A673 (cell line): ENCODE measurements around the gene CHD9NB.

Experiments
- EZH2 ChIP-seq: fragments of 200-600 bp; sonication (generic); IDR thresholded peaks from 2 replicates; pipeline ENCODE4 v1.6.1; 2017; ENCODE audit warnings: borderline replicate concordance, low read depth, mild to moderate bottlenecking, mixed read lengths, antibody characterized with exemption, low read length; ENCODE audit not compliant: poor library complexity, severe bottlenecking
- TF ChIP-seq, protein P1 (sequence below): fragments of 300-800, 200-600 bp; sonication (generic); conservative IDR thresholded peaks from 2 replicates; pipeline ENCODE4 v1.5.1; 2017; ENCODE audit warnings: low read depth, mild to moderate bottlenecking, antibody characterized with exemption, low read length, moderate library complexity, mixed read lengths

- TF ChIP-seq, protein P1, sequence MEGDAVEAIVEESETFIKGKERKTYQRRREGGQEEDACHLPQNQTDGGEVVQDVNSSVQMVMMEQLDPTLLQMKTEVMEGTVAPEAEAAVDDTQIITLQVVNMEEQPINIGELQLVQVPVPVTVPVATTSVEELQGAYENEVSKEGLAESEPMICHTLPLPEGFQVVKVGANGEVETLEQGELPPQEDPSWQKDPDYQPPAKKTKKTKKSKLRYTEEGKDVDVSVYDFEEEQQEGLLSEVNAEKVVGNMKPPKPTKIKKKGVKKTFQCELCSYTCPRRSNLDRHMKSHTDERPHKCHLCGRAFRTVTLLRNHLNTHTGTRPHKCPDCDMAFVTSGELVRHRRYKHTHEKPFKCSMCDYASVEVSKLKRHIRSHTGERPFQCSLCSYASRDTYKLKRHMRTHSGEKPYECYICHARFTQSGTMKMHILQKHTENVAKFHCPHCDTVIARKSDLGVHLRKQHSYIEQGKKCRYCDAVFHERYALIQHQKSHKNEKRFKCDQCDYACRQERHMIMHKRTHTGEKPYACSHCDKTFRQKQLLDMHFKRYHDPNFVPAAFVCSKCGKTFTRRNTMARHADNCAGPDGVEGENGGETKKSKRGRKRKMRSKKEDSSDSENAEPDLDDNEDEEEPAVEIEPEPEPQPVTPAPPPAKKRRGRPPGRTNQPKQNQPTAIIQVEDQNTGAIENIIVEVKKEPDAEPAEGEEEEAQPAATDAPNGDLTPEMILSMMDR = no peak
- no peak for TF ChIP-seq EZH2
These were observed 9.0 kb upstream of the CHD9NB start for GRCh38 chr16:53061701-53062159.
